ENCODE results near the gene AURKB. TPM values are rescaled to one million over a fixed set of nuclear protein-coding genes. Genes with fewer than 3 reads are reported as not detected.

The AURKB gene
- 1.4 to 28.2 TPM (median 12.6 TPM) in 3 replicates for polyA plus RNA-seq
- polyA plus RNA-seq (2011; ENCODE audit: low read depth) = not detected
- 3.8 and 4.2 TPM in 2 replicates for polyA plus RNA-seq (2011; cell fraction: cytosol; rRNA removed)
- 11.6 and 12.8 TPM in 2 replicates for polyA plus RNA-seq (2011; cell fraction: nucleus; rRNA removed)
- polyA plus RNA-seq (2012; ENCODE audit: low replicate concordance) = 0.25 and 28.3 TPM in 2 replicates
- 2.1 to 22.7 TPM (median 7.9 TPM) in 3 replicates for polyA minus RNA-seq
- polyA minus RNA-seq (2011; cell fraction: cytosol; rRNA and poly(A)+ RNA removed) = 7.1 TPM
- polyA minus RNA-seq (2011; cell fraction: nucleus; rRNA and poly(A)+ RNA removed) = 0.70 and 5.2 TPM in 2 replicates

GRCh38 chr17:8209907-8210760, at the start of gene AURKB:
Gene AURKB (minus strand): TSS chr17:8210575. CDS start chr17:8210224, 351 bp downstream.
- no peaks in the 10 kb centered on the region for H3K9me1 ChIP-seq (ENCODE audit: control insufficient read depth, extremely low read depth, insufficient read depth, low read length)
- H2AFZ ChIP-seq (ENCODE audit: control insufficient read depth, low read length) = peak within 1 kb of the TSS; percentile 79
- DNase-seq (ENCODE audit: low read depth, low spot score) (no peak), FAIRE-seq (peak; percentile 83)
- dilution Hi-C loops (cut with MboI; ENCODE audit: extremely low pct_ligation_motif_present, low sequenced_read_pairs) = no loop called here
- H3K36me3 ChIP-seq (ENCODE audit: control insufficient read depth in 2 of 2, extremely low read depth in 1 of 2, insufficient read depth in 2 of 2, low read length in 2 of 2) = peaks cover 0 to 9% of the 10 kb centered on the region in 2 experiments
- H3K4me2 ChIP-seq (ENCODE audit: control insufficient read depth, extremely low read depth, insufficient read depth, low read depth, low read length) = peak within 1 kb of the TSS; percentile 90
- H3K27me3 ChIP-seq (ENCODE audit: control insufficient read depth, extremely low read depth, insufficient read depth, low read length) = no peaks in the 10 kb centered on the region
- peaks cover 29% of the 10 kb centered on the region for H3K79me2 ChIP-seq (ENCODE audit: control insufficient read depth, insufficient read depth, low read length)
- H4K20me1 ChIP-seq (ENCODE audit: control insufficient read depth, extremely low read depth, insufficient read depth, low read length) = no peaks in the 10 kb centered on the region
- H3K9ac ChIP-seq (ENCODE audit: control insufficient read depth, extremely low read depth, insufficient read depth, low read length) = peak within 1 kb of the TSS; percentile 90
- H3K27ac ChIP-seq (ENCODE audit: control insufficient read depth, insufficient read depth, low read length) = peak within 1 kb of the TSS; percentile 81
- no peaks in the 10 kb centered on the region for H3K9me3 ChIP-seq (ENCODE audit: control insufficient read depth, low read depth, low read length)
- H3K4me1 ChIP-seq (ENCODE audit: control insufficient read depth, extremely low read depth, insufficient read depth, low read length) = peaks cover 19% of the 10 kb centered on the region
- H3K4me3 ChIP-seq (ENCODE audit: control insufficient read depth in 2 of 3, extremely low read depth in 1 of 3, insufficient read depth in 2 of 3, low read depth in 1 of 3, low read length in 3 of 3) = peak within 1 kb of the TSS; percentile 42 to 88 (median 70)
- TF ChIP-seq EZH2 (IDR thresholded peaks at IDR 0.05; ENCODE audit: low read length) = no peak
- TF ChIP-seq, protein P1, sequence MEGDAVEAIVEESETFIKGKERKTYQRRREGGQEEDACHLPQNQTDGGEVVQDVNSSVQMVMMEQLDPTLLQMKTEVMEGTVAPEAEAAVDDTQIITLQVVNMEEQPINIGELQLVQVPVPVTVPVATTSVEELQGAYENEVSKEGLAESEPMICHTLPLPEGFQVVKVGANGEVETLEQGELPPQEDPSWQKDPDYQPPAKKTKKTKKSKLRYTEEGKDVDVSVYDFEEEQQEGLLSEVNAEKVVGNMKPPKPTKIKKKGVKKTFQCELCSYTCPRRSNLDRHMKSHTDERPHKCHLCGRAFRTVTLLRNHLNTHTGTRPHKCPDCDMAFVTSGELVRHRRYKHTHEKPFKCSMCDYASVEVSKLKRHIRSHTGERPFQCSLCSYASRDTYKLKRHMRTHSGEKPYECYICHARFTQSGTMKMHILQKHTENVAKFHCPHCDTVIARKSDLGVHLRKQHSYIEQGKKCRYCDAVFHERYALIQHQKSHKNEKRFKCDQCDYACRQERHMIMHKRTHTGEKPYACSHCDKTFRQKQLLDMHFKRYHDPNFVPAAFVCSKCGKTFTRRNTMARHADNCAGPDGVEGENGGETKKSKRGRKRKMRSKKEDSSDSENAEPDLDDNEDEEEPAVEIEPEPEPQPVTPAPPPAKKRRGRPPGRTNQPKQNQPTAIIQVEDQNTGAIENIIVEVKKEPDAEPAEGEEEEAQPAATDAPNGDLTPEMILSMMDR (optimal IDR thresholded peaks at IDR 0.05 in 1 of 3, IDR thresholded peaks at IDR 0.05 in 1 of 3, conservative IDR thresholded peaks at IDR 0.05 in 1 of 3; ENCODE audit: extremely low read depth in 1 of 3, insufficient read depth in 2 of 3, low read length in 3 of 3) = peak in 1 of 3 experiments; percentile 16

- Histone ChIP-seq H3K9me1 (ENCODE audit: control insufficient read depth, extremely low read depth, insufficient read depth, low read length) (no peaks in the 10 kb centered on the region), H2AFZ (ENCODE audit: control insufficient read depth, low read length) (no peak overlapping the region), H3K79me2 (ENCODE audit: control insufficient read depth, insufficient read depth, low read length) (peaks cover 4% of the 10 kb centered on the region), H3K36me3 (ENCODE audit: control insufficient read depth in 2 of 2, extremely low read depth in 1 of 2, insufficient read depth in 2 of 2, low read length in 2 of 2) (peaks cover 23 to 26% of the 10 kb centered on the region in 2 experiments), H4K20me1 (ENCODE audit: control insufficient read depth, extremely low read depth, insufficient read depth, low read length) (no peaks in the 10 kb centered on the region), H3K4me1 (ENCODE audit: control insufficient read depth, extremely low read depth, insufficient read depth, low read length) (no peaks in the 10 kb centered on the region), H3K4me2 (ENCODE audit: control insufficient read depth, extremely low read depth, insufficient read depth, low read depth, low read length) (no peak overlapping the region), H3K27me3 (ENCODE audit: control insufficient read depth, extremely low read depth, insufficient read depth, low read length) (no peaks in the 10 kb centered on the region), H3K9me3 (ENCODE audit: control insufficient read depth, low read depth, low read length) (no peaks in the 10 kb centered on the region), H3K4me3 (ENCODE audit: control insufficient read depth in 2 of 3, extremely low read depth in 1 of 3, insufficient read depth in 2 of 3, low read depth in 1 of 3, low read length in 3 of 3) (no peak overlapping the region), H3K27ac (ENCODE audit: control insufficient read depth, insufficient read depth, low read length) (no peak overlapping the region), H3K9ac (ENCODE audit: control insufficient read depth, extremely low read depth, insufficient read depth, low read length) (no peak overlapping the region)
- DNase-seq (ENCODE audit: low read depth, low spot score) (no peak), FAIRE-seq (no peak)
- no peak for TF ChIP-seq EZH2 (IDR thresholded peaks at IDR 0.05; ENCODE audit: low read length)
- TF ChIP-seq, protein P1 (optimal IDR thresholded peaks at IDR 0.05 in 1 of 3, IDR thresholded peaks at IDR 0.05 in 1 of 3, conservative IDR thresholded peaks at IDR 0.05 in 1 of 3; ENCODE audit: extremely low read depth in 1 of 3, insufficient read depth in 2 of 3, low read length in 3 of 3) = no peak
- dilution Hi-C loops (cut with MboI; ENCODE audit: extremely low pct_ligation_motif_present, low sequenced_read_pairs) = no loop called here
Measured at GRCh38 chr17:8257801-8258200, 47.4 kb upstream of the AURKB start.

Measured in keratinocyte (primary cell).